Measurements from ENCODE around the gene RREB1. TPM values are rescaled to one million over a fixed set of nuclear protein-coding genes. Genes with fewer than 3 reads are reported as not detected.

RREB1 gene
- polyA plus RNA-seq, 1 experiment = 1.2 TPM

DNA sequence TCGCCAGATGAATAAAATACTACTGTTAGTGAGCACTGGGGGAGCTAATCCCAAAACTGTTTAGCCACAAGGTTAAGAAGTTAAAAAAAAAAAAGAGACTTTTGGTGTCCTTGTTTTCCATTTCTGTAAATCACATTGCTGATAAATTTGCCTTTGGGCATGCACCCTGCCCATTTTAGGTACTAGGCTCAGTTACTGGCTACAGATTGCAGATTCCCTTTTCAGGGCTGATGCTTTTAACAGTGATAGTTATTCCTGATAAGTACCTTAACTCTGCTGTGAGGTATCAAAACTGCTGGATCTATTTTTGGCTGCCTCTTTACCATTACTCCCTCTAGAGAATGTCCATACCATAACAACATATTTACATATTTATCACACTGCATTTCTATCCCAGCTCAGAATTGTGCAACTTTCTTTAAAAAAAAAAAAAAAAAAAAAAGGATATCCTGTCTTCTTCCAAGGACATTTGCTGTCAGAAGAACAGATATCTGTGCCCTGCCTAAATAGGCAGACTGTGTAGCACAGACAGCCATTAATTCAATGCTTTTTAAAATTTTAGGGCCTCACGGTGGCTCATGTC lies 110.7 kb downstream of the RREB1 start:
- TF ChIP-seq, protein P1, sequence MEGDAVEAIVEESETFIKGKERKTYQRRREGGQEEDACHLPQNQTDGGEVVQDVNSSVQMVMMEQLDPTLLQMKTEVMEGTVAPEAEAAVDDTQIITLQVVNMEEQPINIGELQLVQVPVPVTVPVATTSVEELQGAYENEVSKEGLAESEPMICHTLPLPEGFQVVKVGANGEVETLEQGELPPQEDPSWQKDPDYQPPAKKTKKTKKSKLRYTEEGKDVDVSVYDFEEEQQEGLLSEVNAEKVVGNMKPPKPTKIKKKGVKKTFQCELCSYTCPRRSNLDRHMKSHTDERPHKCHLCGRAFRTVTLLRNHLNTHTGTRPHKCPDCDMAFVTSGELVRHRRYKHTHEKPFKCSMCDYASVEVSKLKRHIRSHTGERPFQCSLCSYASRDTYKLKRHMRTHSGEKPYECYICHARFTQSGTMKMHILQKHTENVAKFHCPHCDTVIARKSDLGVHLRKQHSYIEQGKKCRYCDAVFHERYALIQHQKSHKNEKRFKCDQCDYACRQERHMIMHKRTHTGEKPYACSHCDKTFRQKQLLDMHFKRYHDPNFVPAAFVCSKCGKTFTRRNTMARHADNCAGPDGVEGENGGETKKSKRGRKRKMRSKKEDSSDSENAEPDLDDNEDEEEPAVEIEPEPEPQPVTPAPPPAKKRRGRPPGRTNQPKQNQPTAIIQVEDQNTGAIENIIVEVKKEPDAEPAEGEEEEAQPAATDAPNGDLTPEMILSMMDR (IDR thresholded peaks at IDR 0.05; ENCODE audit: insufficient read depth, low read depth, low read length) = 0 out of 2 replicates have a peak, but pooled peaks have one; percentile 4
- no peaks in the 10 kb centered on the region for H3K27me3 ChIP-seq (ENCODE audit: control insufficient read depth, insufficient read depth, low read length)
- H3K36me3 ChIP-seq (ENCODE audit: control insufficient read depth, insufficient read depth, low read length) = peaks cover 13% of the 10 kb centered on the region
- ChIA-PET POLR2A (interaction anchor here (0.6 kb wide), 3 partner anchors 53 to 479 kb away, joined by 4 to 11 read pairs (median 7); no protein-coding TSS in a partner anchor), CTCF (interaction anchor here (0.9 to 1.9 kb wide), 3 partner anchors 11 to 494 kb away, joined by 3 to 8 read pairs (median 4); no protein-coding TSS in a partner anchor)
- no peak for DNase-seq (ENCODE audit: low read depth)
- H3K4me3 ChIP-seq (ENCODE audit: low read depth, low read length) = no peak overlapping the region

- TF ChIP-seq, protein P1 (IDR thresholded peaks at IDR 0.05; ENCODE audit: insufficient read depth, low read depth, low read length) = no peak
- CTCF ChIA-PET = interaction anchor here (0.9 kb wide), 1 partner anchor 495 kb away, joined by 3 read pairs; no protein-coding TSS in a partner anchor
- DNase-seq (ENCODE audit: low read depth) = no peak
Measured at GRCh38 chr6:7219310-7219709, 111.5 kb downstream of the RREB1 start.

DNA sequence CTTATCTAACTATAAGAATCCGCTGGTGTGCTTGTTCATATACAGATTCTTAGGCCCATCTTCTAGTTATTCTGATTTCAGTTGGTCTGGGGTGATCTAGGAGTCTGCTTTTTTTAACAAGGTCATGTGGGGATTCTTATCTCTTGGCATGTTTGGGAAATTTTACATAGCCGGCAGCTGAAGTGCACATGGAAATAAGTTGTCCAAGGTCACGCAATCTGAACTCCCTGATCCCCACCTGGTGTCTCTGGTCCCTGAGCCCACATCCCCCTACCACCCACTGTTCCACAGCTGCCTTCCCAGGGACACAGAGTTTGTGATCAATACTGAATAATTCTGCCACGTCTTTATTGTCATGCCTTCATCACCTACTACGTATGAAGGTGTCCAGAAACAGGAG lies 114.4 kb downstream of the RREB1 start:
- H3K27me3 ChIP-seq (ENCODE audit: control insufficient read depth, insufficient read depth, low read length) = no peaks in the 10 kb centered on the region
- CTCF ChIA-PET = no interaction called here
- TF ChIP-seq, protein P1 (IDR thresholded peaks at IDR 0.05; ENCODE audit: insufficient read depth, low read depth, low read length) = no peak
- H3K36me3 ChIP-seq (ENCODE audit: control insufficient read depth, insufficient read depth, low read length) = peaks cover 16% of the 10 kb centered on the region
- no peak for DNase-seq (ENCODE audit: low read depth)
- POLR2A ChIA-PET = no interaction called here
- H3K4me3 ChIP-seq (ENCODE audit: low read depth, low read length) = no peak overlapping the region

More at GRCh38 chr6:7219310-7219709, 111.5 kb downstream of the RREB1 start:
- no peak overlapping the region for H3K4me3 ChIP-seq (ENCODE audit: low read depth, low read length)
- H3K36me3 ChIP-seq (ENCODE audit: control insufficient read depth, insufficient read depth, low read length) = peaks cover 12% of the 10 kb centered on the region
- POLR2A ChIA-PET = no interaction called here
- H3K27me3 ChIP-seq (ENCODE audit: control insufficient read depth, insufficient read depth, low read length) = no peaks in the 10 kb centered on the region

DNA sequence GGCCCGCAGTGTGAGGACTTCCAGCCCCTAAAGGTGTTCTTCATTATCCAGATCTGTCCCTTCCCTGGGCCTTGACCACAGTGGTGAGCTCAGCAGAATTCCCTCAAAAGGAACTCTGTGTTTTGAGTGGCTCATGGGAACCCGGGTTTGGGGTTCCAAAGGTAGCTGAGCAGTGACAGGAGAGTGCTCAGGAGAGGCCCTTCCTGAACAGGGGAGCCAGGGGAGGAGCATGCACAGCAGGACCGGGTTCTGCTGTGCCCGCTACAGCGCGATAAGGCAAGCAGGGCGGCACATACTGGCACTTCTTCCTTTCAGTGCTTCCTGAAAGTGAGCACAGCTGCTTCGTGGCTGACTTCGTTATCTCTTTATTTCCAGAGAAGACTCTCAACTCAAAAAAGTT lies 117.0 kb downstream of the RREB1 start:
- no peak for DNase-seq (ENCODE audit: low read depth)
- no peak overlapping the region for H3K4me3 ChIP-seq (ENCODE audit: low read depth, low read length)
- TF ChIP-seq, protein P1 (IDR thresholded peaks at IDR 0.05; ENCODE audit: insufficient read depth, low read depth, low read length) = no peak
- CTCF ChIA-PET = interaction anchor here (2.1 kb wide), 1 partner anchor 18 kb away, joined by 5 read pairs; no protein-coding TSS in a partner anchor
- peaks cover 22% of the 10 kb centered on the region for H3K36me3 ChIP-seq (ENCODE audit: control insufficient read depth, insufficient read depth, low read length)
- H3K27me3 ChIP-seq (ENCODE audit: control insufficient read depth, insufficient read depth, low read length) = no peaks in the 10 kb centered on the region
- POLR2A ChIA-PET = no interaction called here

GRCh38 chr6:7228662-7229375 lies 121.1 kb downstream of the RREB1 start:
- ChIA-PET POLR2A (no interaction called here), CTCF (interaction anchor here (1.4 kb wide), 1 partner anchor 10 kb away, joined by 7 read pairs; no protein-coding TSS in a partner anchor)
- Histone ChIP-seq H3K27me3 (ENCODE audit: control insufficient read depth, insufficient read depth, low read length) (no peaks in the 10 kb centered on the region), H3K4me3 (ENCODE audit: low read depth, low read length) (no peak overlapping the region), H3K36me3 (ENCODE audit: control insufficient read depth, insufficient read depth, low read length) (peaks cover 43% of the 10 kb centered on the region)
- TF ChIP-seq, protein P1 (IDR thresholded peaks at IDR 0.05; ENCODE audit: insufficient read depth, low read depth, low read length) = no peak
- no peak for DNase-seq (ENCODE audit: low read depth)
